PC-3 (cell line): Measurements from ENCODE around the gene RASGRP3. TPM values are rescaled to one million over a fixed set of nuclear protein-coding genes. Genes with fewer than 3 reads are reported as not detected.

ENCODE experiments used
- ATAC-seq: fragments of 200-7000 bp; cut with Tn5 transposase; 2 replicates; pipeline ENCODE4 v1.9.1; 2020; ENCODE audit warnings: mild to moderate bottlenecking, moderate library complexity
- BruUV-seq: library from RNA; stranded (reverse); fragments of 400-500 nt; replicated peaks from 2 replicates; lab custom pipeline; 2021; lab: Mats Ljungman, UMichigan
- CTCF ChIA-PET: fragments of 300-600 bp; sonication (Branson Sonifier 250); formaldehyde crosslinking; loops from one replicate; lab custom pipeline; 2022; ENCODE audit warnings: antibody characterized with exemption; lab: Charles Lee
- POLR2A ChIA-PET: fragments of 300-600 bp; sonication (Branson Sonifier 250); formaldehyde crosslinking; loops from one replicate; lab custom pipeline; 2022; ENCODE audit warnings: antibody characterized with exemption; ENCODE audit not compliant: unreplicated experiment; lab: Charles Lee
- DNase-seq: peaks from one replicate; pipeline ENCODE4 v3.0.0-alpha.2; 2015
- H2AFZ ChIP-seq: fragments of 300-600 bp; sonication (generic); 2 replicates; pipeline ENCODE4 v1.6.0; 2016; ENCODE audit warnings: antibody characterized with exemption, low read length
- H3F3A ChIP-seq: fragments of 300-600 bp; sonication (generic); one replicate; pipeline ENCODE4 v1.6.0; 2017; ENCODE audit warnings: antibody characterized with exemption, low read length, control low read depth, mild to moderate bottlenecking; ENCODE audit not compliant: unreplicated experiment
- H3K27ac ChIP-seq: fragments of 300-600 bp; sonication (generic); 2 replicates; pipeline ENCODE4 v1.5.1; 2016; ENCODE audit warnings: mild to moderate bottlenecking, low read length
- H3K27me3 ChIP-seq: fragments of 300-600 bp; sonication (generic); 2 replicates; pipeline ENCODE4 v1.6.1; 2016; ENCODE audit warnings: low read length, mixed read lengths
- H3K36me3 ChIP-seq: fragments of 300-600 bp; sonication (generic); 2 replicates; pipeline ENCODE4 v1.6.1; 2016; ENCODE audit warnings: low read depth, mixed run types, low read length, mixed read lengths
- H3K4me1 ChIP-seq: fragments of 300-600 bp; sonication (generic); 2 replicates; pipeline ENCODE4 v1.5.1; 2016; ENCODE audit warnings: low read length; ENCODE audit not compliant: insufficient read depth
- H3K4me2 ChIP-seq: fragments of 300-600 bp; sonication (generic); 2 replicates; pipeline ENCODE4 v1.6.0; 2016; ENCODE audit warnings: low read length
- H3K4me3 ChIP-seq: fragments of 300-600 bp; sonication (generic); 2 replicates; pipeline ENCODE4 v1.5.1; 2016; ENCODE audit warnings: mild to moderate bottlenecking, low read length, mixed read lengths
- H3K79me2 ChIP-seq: fragments of 300-600 bp; sonication (generic); 2 replicates; pipeline ENCODE4 v1.6.1; 2017; ENCODE audit warnings: low read length, mixed read lengths
- H3K9ac ChIP-seq: fragments of 300-600 bp; sonication (generic); 2 replicates; pipeline ENCODE4 v1.6.0; 2016; ENCODE audit warnings: mild to moderate bottlenecking, low read length
- H3K9me2 ChIP-seq: fragments of 300-600 bp; sonication (generic); replicated peaks from 2 replicates; pipeline ENCODE4 v1.6.1; 2016; ENCODE audit warnings: mixed run types, low read length, mixed read lengths
- H3K9me3 ChIP-seq: fragments of 300-600 bp; sonication (generic); 2 replicates; pipeline ENCODE4 v1.6.1; 2016; ENCODE audit warnings: low read length, mixed read lengths
- H4K20me1 ChIP-seq: fragments of 300-600 bp; sonication (generic); 2 replicates; pipeline ENCODE4 v1.6.1; 2016; ENCODE audit warnings: low read length, mixed read lengths
- CTCF ChIP-seq: fragments of 300-600 bp; sonication (generic); conservative IDR thresholded peaks from 2 replicates; pipeline ENCODE4 v1.5.1; 2017; ENCODE audit warnings: antibody characterized with exemption, low read depth, mild to moderate bottlenecking, low read length
- EZH2 ChIP-seq: fragments of 300-600 bp; sonication (generic); IDR thresholded peaks from one replicate; pipeline ENCODE4 v1.6.1; 2017; ENCODE audit warnings: antibody characterized with exemption, mild to moderate bottlenecking, low read length; ENCODE audit not compliant: unreplicated experiment
- EZH2phosphoT487 ChIP-seq: fragments of 300-600 bp; sonication (generic); IDR thresholded peaks from 2 replicates; pipeline ENCODE4 v1.6.1; 2018; ENCODE audit warnings: mild to moderate bottlenecking, antibody characterized with exemption, low read length, borderline replicate concordance
- intact Hi-C: fragments of 100-400 bp; cut with micrococcal nuclease; formaldehyde crosslinking; loops from 2 replicates; pipeline ENCODE4 v1.9.0; 2023
- total RNA-seq: library from RNA; depleted of rRNA; stranded (reverse); fragments of >200 nt; gene quantifications from 2 replicates; pipeline ENCODE4 v1.2.3, GENCODE V29; 2014

The RASGRP3 gene
- total RNA-seq, 1 experiment from 2014 or later, result 0.15 TPM

GRCh38 chr2:33430856-33431255, 45.6 kb upstream of the RASGRP3 start:
- H4K20me1 ChIP-seq, result no peaks in the 10 kb centered on the region
- intact Hi-C loops, result no loop called here
- no peak overlapping the region for H3K4me2 ChIP-seq
- ATAC-seq (no peak), DNase-seq (no peak)
- no peak overlapping the region for H3K27ac ChIP-seq
- H3K9ac ChIP-seq, result no peak overlapping the region
- no peak for TF ChIP-seq EZH2phosphoT487
- TF ChIP-seq EZH2, result no peak
- TF ChIP-seq CTCF, result no peak
- no peaks in the 10 kb centered on the region for H3K27me3 ChIP-seq
- CTCF ChIA-PET, result interaction anchor here (0.6 kb wide), 1 partner anchor 122 kb away, joined by 3 read pairs; no protein-coding TSS in a partner anchor
- no peaks in the 10 kb centered on the region for H3F3A ChIP-seq
- no peaks in the 10 kb centered on the region for H3K79me2 ChIP-seq
- no peaks in the 10 kb centered on the region for H3K36me3 ChIP-seq
- H2AFZ ChIP-seq, result no peak overlapping the region
- H3K9me2 ChIP-seq, result no peaks in the 10 kb centered on the region
- H3K9me3 ChIP-seq, result no peaks in the 10 kb centered on the region
- H3K4me3 ChIP-seq, result no peak overlapping the region
- BruUV-seq, result no TSS peak
- H3K4me1 ChIP-seq, result peaks cover 12% of the 10 kb centered on the region; the same call in 1 of the 2 replicates
- POLR2A ChIA-PET, result interaction anchor here (0.6 kb wide), 1 partner anchor 167 kb away, joined by 3 read pairs; no protein-coding TSS in a partner anchor

GRCh38 chr2:33432871-33433270, 43.6 kb upstream of the RASGRP3 start:
- ChIA-PET CTCF (no interaction called here), POLR2A (no interaction called here)
- Histone ChIP-seq H2AFZ (no peak overlapping the region), H3K36me3 (no peaks in the 10 kb centered on the region), H3K79me2 (no peaks in the 10 kb centered on the region), H3K9me3 (no peaks in the 10 kb centered on the region), H3K4me2 (no peak overlapping the region), H3K9ac (no peak overlapping the region), H3K27ac (no peak overlapping the region), H3K4me1 (peaks cover 24% of the 10 kb centered on the region), H4K20me1 (no peaks in the 10 kb centered on the region), H3K27me3 (no peaks in the 10 kb centered on the region), H3K4me3 (no peak overlapping the region), H3F3A (no peaks in the 10 kb centered on the region), H3K9me2 (no peaks in the 10 kb centered on the region)
- TF ChIP-seq EZH2 (no peak), CTCF (no peak), EZH2phosphoT487 (no peak)
- no peak for DNase-seq
- no TSS peak for BruUV-seq
- ATAC-seq, result no peak
- intact Hi-C loops, result no loop called here

GRCh38 chr2:33433279-33434235, 42.9 kb upstream of the RASGRP3 start:
- H3K4me1 ChIP-seq, result peaks cover 25% of the 10 kb centered on the region
- ATAC-seq, result no peak
- no peaks in the 10 kb centered on the region for H3F3A ChIP-seq
- no peak overlapping the region for H3K9ac ChIP-seq
- TF ChIP-seq CTCF (no peak), EZH2phosphoT487 (no peak), EZH2 (no peak)
- H3K79me2 ChIP-seq, result no peaks in the 10 kb centered on the region
- no peaks in the 10 kb centered on the region for H4K20me1 ChIP-seq
- H2AFZ ChIP-seq, result no peak overlapping the region
- H3K27me3 ChIP-seq, result no peaks in the 10 kb centered on the region
- H3K9me3 ChIP-seq, result no peaks in the 10 kb centered on the region
- no peaks in the 10 kb centered on the region for H3K36me3 ChIP-seq
- no peak for DNase-seq
- no peak overlapping the region for H3K27ac ChIP-seq
- no peaks in the 10 kb centered on the region for H3K9me2 ChIP-seq
- no peak overlapping the region for H3K4me3 ChIP-seq
- intact Hi-C loops, result no loop called here
- CTCF ChIA-PET, result no interaction called here
- POLR2A ChIA-PET, result no interaction called here
- no peak overlapping the region for H3K4me2 ChIP-seq
- BruUV-seq, result no TSS peak
